GM15510 (cell line): Measurements from ENCODE around the gene ATP5F1D.

Experiments used
- POLR2A ChIP-seq: IDR thresholded peaks from 3 replicates; pipeline ENCODE4 v1.6.1; 2011; ENCODE audit warnings: borderline replicate concordance; ENCODE audit not compliant: insufficient read length; ENCODE audit errors: extremely low read depth

ATP5F1D gene

GRCh38 chr19:1237754-1238368 is 3.7 kb upstream of the ATP5F1D start, which contains the start of gene CBARP:
CBARP (minus strand) TSS chr19:1238005; CDS start chr19:1236100, 1,905 bp downstream.
- TF ChIP-seq POLR2A = no peak

GRCh38 chr19:1238369-1239303 is 2.9 kb upstream of the ATP5F1D start:
- no peak for TF ChIP-seq POLR2A

GRCh38 chr19:1239420-1239795 is 2.1 kb upstream of the ATP5F1D start:
- no peak for TF ChIP-seq POLR2A

GRCh38 chr19:1239796-1240737 is 1.5 kb upstream of the ATP5F1D start:
- TF ChIP-seq POLR2A = no peak

- no peak for TF ChIP-seq POLR2A
These were observed 626 bp upstream of the ATP5F1D start for GRCh38 chr19:1240925-1241324.

- TF ChIP-seq POLR2A = no peak
These were observed 2.5 kb downstream of the ATP5F1D start for GRCh38 chr19:1243768-1244692.

- TF ChIP-seq POLR2A = no peak
These were observed 3.3 kb downstream of the ATP5F1D start for GRCh38 chr19:1244693-1245451.

- TF ChIP-seq POLR2A = no peak
These were observed 4.1 kb downstream of the ATP5F1D start for GRCh38 chr19:1245494-1246264.

- TF ChIP-seq POLR2A = no peak
These were observed 6.2 kb downstream of the ATP5F1D start for GRCh38 chr19:1247748-1248138.

- peak; percentile 96 for TF ChIP-seq POLR2A
These were observed 6.7 kb downstream of the ATP5F1D start, which contains the start of gene MIDN for GRCh38 chr19:1248139-1248785. MIDN (plus strand) TSS chr19:1248583; CDS start chr19:1250297, 1,714 bp downstream.

GRCh38 chr19:1248786-1249297 is 7.3 kb downstream of the ATP5F1D start:
- no peak for TF ChIP-seq POLR2A
